Karpas-422 (cell line): Measurements from ENCODE around the gene COA7. TPM values are rescaled to one million over a fixed set of nuclear protein-coding genes. Genes with fewer than 3 reads are reported as not detected.

Experiments
- DNase-seq: peaks from one replicate; pipeline ENCODE4 v3.0.0-alpha.2; 2015
- H2AFZ ChIP-seq: fragments of 200-600 bp; sonication (generic); 2 replicates; pipeline ENCODE4 v1.6.1; 2014; ENCODE audit warnings: antibody characterized with exemption, low read length, mixed read lengths
- H3K27ac ChIP-seq: fragments of 200-600 bp; sonication (generic); 2 replicates; pipeline ENCODE4 v1.5.1; 2014; ENCODE audit warnings: mild to moderate bottlenecking, low read length, moderate library complexity
- H3K27me3 ChIP-seq: fragments of 200-600 bp; sonication (generic); 2 replicates; pipeline ENCODE4 v1.6.1; 2014; ENCODE audit warnings: low read length, mixed read lengths
- H3K36me3 ChIP-seq: fragments of 200-600 bp; sonication (generic); 2 replicates; pipeline ENCODE4 v1.6.1; 2014; ENCODE audit warnings: low read length, mixed read lengths; ENCODE audit not compliant: insufficient read depth
- H3K4me1 ChIP-seq: fragments of 200-600 bp; sonication (generic); 2 replicates; pipeline ENCODE4 v1.6.1; 2014; ENCODE audit warnings: mild to moderate bottlenecking, low read length, mixed read lengths
- H3K4me2 ChIP-seq: fragments of 200-600 bp; sonication (generic); 2 replicates; pipeline ENCODE4 v1.6.1; 2014; ENCODE audit warnings: low read length, low read depth, mild to moderate bottlenecking; ENCODE audit not compliant: poor library complexity, severe bottlenecking
- H3K4me3 ChIP-seq: fragments of 200-600 bp; sonication (generic); 2 replicates; pipeline ENCODE4 v1.5.1; 2014; ENCODE audit warnings: mild to moderate bottlenecking, antibody characterized with exemption, low read length, mixed read lengths
- H3K79me2 ChIP-seq: fragments of 200-600 bp; sonication (generic); 2 replicates; pipeline ENCODE4 v1.6.1; 2014; ENCODE audit warnings: mild to moderate bottlenecking, low read length, mixed read lengths
- H3K9ac ChIP-seq: fragments of 200-600 bp; sonication (generic); 2 replicates; pipeline ENCODE4 v1.6.0; 2014; ENCODE audit warnings: low read length
- H3K9me2 ChIP-seq: fragments of 200-600 bp; sonication (generic), shearing (Covaris generic); replicated peaks from 2 replicates; pipeline ENCODE4 v1.6.0; 2014; ENCODE audit warnings: mild to moderate bottlenecking, low read length, moderate library complexity; ENCODE audit not compliant: insufficient read depth
- H3K9me3 ChIP-seq: fragments of 300-700, 200-600 bp; sonication (generic); 2 replicates; pipeline ENCODE4 v1.6.1; 2014; ENCODE audit warnings: low read length, mixed read lengths
- H4K20me1 ChIP-seq: fragments of 200-600 bp; sonication (generic); 2 replicates; pipeline ENCODE4 v1.6.1; 2014; ENCODE audit warnings: mild to moderate bottlenecking, antibody characterized with exemption, low read length, low read depth; ENCODE audit not compliant: insufficient read depth
- total RNA-seq: library from RNA; depleted of rRNA; stranded (reverse); fragments of >200 nt; shearing (Covaris generic); gene quantifications from 2 replicates; pipeline ENCODE4 v1.2.3, GENCODE V29; 2014; ENCODE audit warnings: low replicate concordance

Gene COA7
- total RNA-seq, 1 experiment from 2014 or later = 10.8 TPM

- Histone ChIP-seq H3K9ac (no peak overlapping the region), H3K79me2 (no peaks in the 10 kb centered on the region), H3K27ac (no peak overlapping the region), H3K27me3 (no peaks in the 10 kb centered on the region), H3K9me3 (no peaks in the 10 kb centered on the region), H3K36me3 (no peaks in the 10 kb centered on the region), H3K4me1 (no peaks in the 10 kb centered on the region), H2AFZ (no peak overlapping the region), H3K4me2 (no peak overlapping the region), H3K9me2 (no peaks in the 10 kb centered on the region), H4K20me1 (no peaks in the 10 kb centered on the region), H3K4me3 (no peak overlapping the region)
- DNase-seq = no peak
Measured at GRCh38 chr1:52709016-52709415, 10.9 kb upstream of the COA7 start.

GRCh38 chr1:52707927-52708655, 9.9 kb upstream of the COA7 start:
- Histone ChIP-seq H3K36me3 (no peaks in the 10 kb centered on the region), H3K4me1 (peaks cover 5% of the 10 kb centered on the region), H3K27ac (no peak overlapping the region), H3K79me2 (no peaks in the 10 kb centered on the region), H4K20me1 (no peaks in the 10 kb centered on the region), H2AFZ (no peak overlapping the region), H3K4me2 (no peak overlapping the region), H3K4me3 (no peak overlapping the region), H3K9me3 (no peaks in the 10 kb centered on the region), H3K27me3 (no peaks in the 10 kb centered on the region), H3K9ac (no peak overlapping the region), H3K9me2 (no peaks in the 10 kb centered on the region)
- DNase-seq = no peak

- H3K4me2 ChIP-seq = no peak overlapping the region
- H4K20me1 ChIP-seq = no peaks in the 10 kb centered on the region
- no peaks in the 10 kb centered on the region for H3K27me3 ChIP-seq
- DNase-seq = no peak
- H3K4me1 ChIP-seq = peaks cover 11% of the 10 kb centered on the region
- no peak overlapping the region for H2AFZ ChIP-seq
- no peaks in the 10 kb centered on the region for H3K36me3 ChIP-seq
- H3K9me2 ChIP-seq = no peaks in the 10 kb centered on the region
- H3K79me2 ChIP-seq = no peaks in the 10 kb centered on the region
- H3K9me3 ChIP-seq = no peaks in the 10 kb centered on the region
- no peak overlapping the region for H3K4me3 ChIP-seq
- H3K9ac ChIP-seq = no peak overlapping the region
- H3K27ac ChIP-seq = no peak overlapping the region
Measured at GRCh38 chr1:52706941-52707926, 9.1 kb upstream of the COA7 start.

- Histone ChIP-seq H3K9ac (no peak overlapping the region), H3K9me3 (no peaks in the 10 kb centered on the region), H3K36me3 (no peaks in the 10 kb centered on the region), H2AFZ (no peak overlapping the region), H3K4me1 (peaks cover 15% of the 10 kb centered on the region), H3K79me2 (no peaks in the 10 kb centered on the region), H3K27ac (no peak overlapping the region), H3K9me2 (no peaks in the 10 kb centered on the region), H3K27me3 (no peaks in the 10 kb centered on the region), H4K20me1 (no peaks in the 10 kb centered on the region), H3K4me3 (no peak overlapping the region), H3K4me2 (no peak overlapping the region)
- no peak for DNase-seq
Measured at GRCh38 chr1:52706136-52706670, 8.1 kb upstream of the COA7 start.

- no peaks in the 10 kb centered on the region for H3K9me2 ChIP-seq
- H3K9me3 ChIP-seq = no peaks in the 10 kb centered on the region
- peak overlapping the region; percentile 21; the same call in 1 of the 2 replicates for H3K27ac ChIP-seq
- peak overlapping the region; percentile 41 for H2AFZ ChIP-seq
- H3K27me3 ChIP-seq = no peaks in the 10 kb centered on the region
- peaks cover 6% of the 10 kb centered on the region for H3K79me2 ChIP-seq
- H4K20me1 ChIP-seq = no peaks in the 10 kb centered on the region
- peak overlapping the region; percentile 67 for H3K4me2 ChIP-seq
- H3K9ac ChIP-seq = peak overlapping the region; percentile 72
- H3K4me3 ChIP-seq = peak overlapping the region; percentile 65
- peaks cover 22% of the 10 kb centered on the region for H3K4me1 ChIP-seq
- H3K36me3 ChIP-seq = no peaks in the 10 kb centered on the region
- DNase-seq = peak; percentile 97
Measured at GRCh38 chr1:52702886-52703787, 5.0 kb upstream of the COA7 start.

- DNase-seq = no peak
- H3K4me2 ChIP-seq = no peak overlapping the region
- peaks cover 72% of the 10 kb centered on the region for H3K79me2 ChIP-seq
Measured at GRCh38 chr1:52695627-52696026, 2.5 kb downstream of the COA7 start.

GRCh38 chr1:52693843-52694242, 4.3 kb downstream of the COA7 start:
- Histone ChIP-seq H3K9me2 (no peaks in the 10 kb centered on the region), H3K27me3 (no peaks in the 10 kb centered on the region), H3K4me3 (no peak overlapping the region), H3K4me1 (peaks cover 11% of the 10 kb centered on the region), H3K36me3 (peaks cover 23% of the 10 kb centered on the region), H3K79me2 (peaks cover 72% of the 10 kb centered on the region), H2AFZ (no peak overlapping the region), H3K4me2 (no peak overlapping the region), H3K27ac (no peak overlapping the region), H4K20me1 (peaks cover 3% of the 10 kb centered on the region; the same call in 1 of the 2 replicates), H3K9ac (no peak overlapping the region), H3K9me3 (no peaks in the 10 kb centered on the region)
- DNase-seq = no peak

More at GRCh38 chr1:52695627-52696026, 2.5 kb downstream of the COA7 start:
- Histone ChIP-seq H2AFZ (no peak overlapping the region), H3K27ac (no peak overlapping the region), H3K36me3 (peaks cover 18% of the 10 kb centered on the region), H3K4me3 (no peak overlapping the region), H3K4me1 (peaks cover 12% of the 10 kb centered on the region), H4K20me1 (peaks cover 3% of the 10 kb centered on the region; the same call in 1 of the 2 replicates), H3K9me3 (no peaks in the 10 kb centered on the region), H3K9me2 (no peaks in the 10 kb centered on the region), H3K9ac (no peak overlapping the region), H3K27me3 (no peaks in the 10 kb centered on the region)
